GM12878 (cell line): ENCODE results near the gene HIVEP1. TPM values are rescaled to one million over a fixed set of nuclear protein-coding genes. Genes with fewer than 3 reads are reported as not detected.

ENCODE experiments used
- ATAC-seq: fragments of 200-7000 bp; cut with Tn5 transposase; 3 replicates; pipeline ENCODE4 v1.9.1; 2020; ENCODE audit warnings: mild to moderate bottlenecking, moderate library complexity
- BruUV-seq: library from RNA; stranded (reverse); fragments of 400-500 nt; replicated peaks from 2 replicates; lab custom pipeline; 2021; lab: Mats Ljungman, UMichigan
- CTCF ChIA-PET: fragments of 300-600 bp; sonication (Branson Sonifier 250); formaldehyde crosslinking; extraction: SDS; loops from one replicate; lab custom pipeline; 2021; ENCODE audit warnings: inconsistent platforms; lab: Yijun Ruan, JAX
- POLR2A ChIA-PET: fragments of 350-600 bp; formaldehyde crosslinking; extraction: SDS; loops from one replicate; lab custom pipeline; 2021; ENCODE audit warnings: inconsistent platforms; lab: Charles Lee
- RAD21 ChIA-PET: fragments of 300-600 bp; sonication (Branson Sonifier 250); formaldehyde crosslinking; loops from one replicate; lab custom pipeline; 2023; ENCODE audit warnings: antibody characterized with exemption; ENCODE audit not compliant: unreplicated experiment; lab: Charles Lee
- SMC1A ChIA-PET: fragments of 300-600 bp; sonication (Branson Sonifier 250); formaldehyde crosslinking; loops from one replicate; lab custom pipeline; 2023; ENCODE audit not compliant: unreplicated experiment, uncharacterized antibody; lab: Charles Lee
- DNase-seq: peaks from one replicate; pipeline ENCODE4 v3.0.0-alpha.2; 2011; ENCODE audit warnings: low read depth, low spot score
- FAIRE-seq: peaks from 3 replicates; lab custom pipeline; 2011; peaks lifted over from hg19 to GRCh38; lab: Jason Lieb, UNC
- H2AFZ ChIP-seq: 2 replicates; pipeline ENCODE4 v1.6.0; 2011; ENCODE audit warnings: low read depth, low read length, control low read depth; ENCODE audit not compliant: control insufficient read depth
- H3K27ac ChIP-seq: 2 replicates; pipeline ENCODE4 v1.5.1; 2011; ENCODE audit warnings: control low read depth; ENCODE audit not compliant: control insufficient read depth, insufficient read depth
- H3K27me3 ChIP-seq, 2 experiments: replicated peaks in 1 of 2; 2 replicates each; pipeline versions ENCODE4 v1.6.0 to v1.6.1; 2011; ENCODE audit warnings: low read length in 1 of 2; ENCODE audit not compliant: control insufficient read depth in 2 of 2, insufficient read depth in 2 of 2
- H3K36me3 ChIP-seq, 2 experiments: 2 replicates each; pipeline ENCODE4 v1.5.1; 2011; ENCODE audit warnings: low read length in 1 of 2; ENCODE audit not compliant: control insufficient read depth in 2 of 2, insufficient read depth in 2 of 2
- H3K4me1 ChIP-seq: 2 replicates; pipeline ENCODE4 v1.6.1; 2011; ENCODE audit warnings: mild to moderate bottlenecking, low read length, moderate library complexity, mixed read lengths; ENCODE audit not compliant: control insufficient read depth, insufficient read depth
- H3K4me2 ChIP-seq: 2 replicates; pipeline ENCODE4 v1.6.0; 2011; ENCODE audit warnings: control low read depth; ENCODE audit not compliant: control insufficient read depth, insufficient read depth
- H3K4me3 ChIP-seq: fragments of 200-600 bp; sonication (generic); 2 replicates; pipeline ENCODE4 v1.5.1; 2016
- H3K79me2 ChIP-seq: 2 replicates; pipeline ENCODE4 v1.6.0; 2011; ENCODE audit warnings: low read length; ENCODE audit not compliant: control insufficient read depth, insufficient read depth
- H3K9ac ChIP-seq: 2 replicates; pipeline ENCODE4 v1.8.0; 2011; ENCODE audit warnings: low read length, control low read depth, mixed read lengths; ENCODE audit not compliant: control insufficient read depth, insufficient read depth
- H3K9me3 ChIP-seq: replicated peaks from 3 replicates; pipeline ENCODE4 v1.5.1; 2011; ENCODE audit warnings: mild to moderate bottlenecking, low read length; ENCODE audit not compliant: control insufficient read depth, insufficient read depth
- H4K20me1 ChIP-seq: 2 replicates; pipeline ENCODE4 v1.6.0; 2011; ENCODE audit not compliant: control insufficient read depth, insufficient read depth
- CBFB ChIP-seq: IDR thresholded peaks from 2 replicates; pipeline ENCODE4 v1.6.1; 2016; ENCODE audit warnings: antibody characterized with exemption, low read depth
- CHD4 ChIP-seq: fragments of 200-600 bp; sonication (generic); IDR thresholded peaks from 2 replicates; pipeline ENCODE4 v1.6.1; 2016; ENCODE audit warnings: mild to moderate bottlenecking
- DPF2 ChIP-seq: fragments of 450-650 bp; IDR thresholded peaks from 2 replicates; pipeline ENCODE4 v1.6.1; 2017; ENCODE audit warnings: mild to moderate bottlenecking
- EGR1 ChIP-seq, 2 experiments: IDR thresholded peaks; 1 replicate in 1 of 2; 2 replicates in 1 of 2; pipeline ENCODE4 v1.6.1; 2011 to 2012; ENCODE audit warnings: low read depth in 2 of 2, low read length in 2 of 2, borderline replicate concordance in 1 of 2, mild to moderate bottlenecking in 1 of 2, moderate library complexity in 1 of 2
- ELK1 ChIP-seq: IDR thresholded peaks from 2 replicates; pipeline ENCODE4 v1.6.1; 2012; ENCODE audit warnings: low read depth, low read length, improper control_type of control experiment
- HDAC6 ChIP-seq: fragments of 200-600 bp; sonication (generic); IDR thresholded peaks from one replicate; pipeline ENCODE4 v1.8.0; 2017; ENCODE audit warnings: antibody characterized with exemption; ENCODE audit not compliant: unreplicated experiment
- YBX1 ChIP-seq: fragments of 450-650 bp; IDR thresholded peaks from 2 replicates; pipeline ENCODE4 v1.6.1; 2016; ENCODE audit warnings: antibody characterized with exemption
- ZBED1 ChIP-seq: IDR thresholded peaks from 2 replicates; pipeline ENCODE4 v1.6.1; 2016; ENCODE audit warnings: borderline replicate concordance
- ZNF24 ChIP-seq: fragments of 450-650 bp; IDR thresholded peaks from 2 replicates; pipeline ENCODE4 v1.6.1; 2017; ENCODE audit warnings: antibody characterized with exemption, mild to moderate bottlenecking
- WGBS: methylation state at CpG from one replicate; pipeline ENCODE4 v1.1.6; 2016; ENCODE audit warnings: low lambda C conversion rate; ENCODE audit not compliant: insufficient replicate concordance, insufficient coverage; ENCODE audit errors: missing lambda C conversion rate; 5-methylcytosine and 5-hydroxymethylcytosine counted together
- in situ Hi-C: fragments of 300-500 bp; cut with MboI; formaldehyde crosslinking; loops from 9 replicates; pipeline ENCODE4 v1.14.3; 2018; ENCODE audit warnings: mixed read lengths
- intact Hi-C: fragments of 100-400 bp; cut with micrococcal nuclease; formaldehyde crosslinking; loops from one replicate; pipeline ENCODE4 v1.14.2; 2022; ENCODE audit not compliant: unreplicated experiment
- polyA plus RNA-seq, 11 experiments: library from polyadenylated mRNA; depleted of rRNA in 4 of 11; unstranded in 6 of 11; stranded (reverse) in 5 of 11; fragments of >200 nt; fragmentation: Nextera tagmentation in 4 of 11; fragmentation: Illumina TruSeq in 1 of 11; extraction: Ambion mirVana in 4 of 11; extraction: Trizol in 1 of 11; gene quantifications; 1 replicate in 1 of 11; 2 replicates in 10 of 11; pipeline versions ENCODE4 v1.2.1 to v1.2.3, GENCODE V29; 2011 to 2016; ENCODE audit warnings: inconsistent platforms in 2 of 11, missing spikeins in 2 of 11, low read depth in 1 of 11
- total RNA-seq, 4 experiments: library from RNA; depleted of rRNA in 3 of 4; stranded (reverse); fragments of >200 nt in 3 of 4; fragmentation: Illumina TruSeq in 1 of 4; extraction: Trizol in 1 of 4; gene quantifications; 2 replicates each; pipeline versions ENCODE4 v1.2.1 to v1.2.3, GENCODE V29; 2013 to 2021
- TF ChIP-seq, protein P1 (sequence below): fragments of 450-650 bp; IDR thresholded peaks from 2 replicates; pipeline ENCODE4 v1.6.1; 2017; ENCODE audit warnings: mild to moderate bottlenecking, moderate library complexity

HIVEP1 gene
- total and polyA plus RNA-seq, 10 of the 15 experiments (the other 5 are each of a cell fraction or from before 2014, with no cell fraction given), result 4.3 to 37.5 (median 21.6) TPM

- H3K4me1 ChIP-seq, result no peaks in the 10 kb centered on the region
- no peaks in the 10 kb centered on the region for H3K36me3 ChIP-seq
- in situ Hi-C loops (no loop called here), intact Hi-C loops (no loop called here)
- RAD21 ChIA-PET, result no interaction called here
- no peak overlapping the region for H3K9ac ChIP-seq
- no peak for FAIRE-seq
- H3K4me2 ChIP-seq, result no peak overlapping the region
- POLR2A ChIA-PET, result no interaction called here
- no peaks in the 10 kb centered on the region; the same call in 2 of the 3 replicates for H3K9me3 ChIP-seq
- H4K20me1 ChIP-seq, result no peaks in the 10 kb centered on the region
- H2AFZ ChIP-seq, result no peak overlapping the region
- no peaks in the 10 kb centered on the region for H3K27me3 ChIP-seq
- CTCF ChIA-PET, result no interaction called here
- SMC1A ChIA-PET, result interaction anchor here (0.6 to 1.3 kb wide), 2 partner anchors 301 to 302 kb away, joined by 3 read pairs; no protein-coding TSS in a partner anchor
- no peaks in the 10 kb centered on the region for H3K79me2 ChIP-seq
- no peak for DNase-seq
- H3K4me3 ChIP-seq, result no peak overlapping the region
- TF ChIP-seq YBX1 (no peak), EGR1 (IDR thresholded peaks at IDR 0.05; ENCODE audit: borderline replicate concordance in 1 of 2, low read depth in 2 of 2, low read length in 2 of 2) (no peak), ZNF24 (no peak), ZBED1 (no peak), ELK1 (no peak), CBFB (no peak), DPF2 (no peak), CHD4 (no peak), HDAC6 (no peak)
- TF ChIP-seq, protein P1, sequence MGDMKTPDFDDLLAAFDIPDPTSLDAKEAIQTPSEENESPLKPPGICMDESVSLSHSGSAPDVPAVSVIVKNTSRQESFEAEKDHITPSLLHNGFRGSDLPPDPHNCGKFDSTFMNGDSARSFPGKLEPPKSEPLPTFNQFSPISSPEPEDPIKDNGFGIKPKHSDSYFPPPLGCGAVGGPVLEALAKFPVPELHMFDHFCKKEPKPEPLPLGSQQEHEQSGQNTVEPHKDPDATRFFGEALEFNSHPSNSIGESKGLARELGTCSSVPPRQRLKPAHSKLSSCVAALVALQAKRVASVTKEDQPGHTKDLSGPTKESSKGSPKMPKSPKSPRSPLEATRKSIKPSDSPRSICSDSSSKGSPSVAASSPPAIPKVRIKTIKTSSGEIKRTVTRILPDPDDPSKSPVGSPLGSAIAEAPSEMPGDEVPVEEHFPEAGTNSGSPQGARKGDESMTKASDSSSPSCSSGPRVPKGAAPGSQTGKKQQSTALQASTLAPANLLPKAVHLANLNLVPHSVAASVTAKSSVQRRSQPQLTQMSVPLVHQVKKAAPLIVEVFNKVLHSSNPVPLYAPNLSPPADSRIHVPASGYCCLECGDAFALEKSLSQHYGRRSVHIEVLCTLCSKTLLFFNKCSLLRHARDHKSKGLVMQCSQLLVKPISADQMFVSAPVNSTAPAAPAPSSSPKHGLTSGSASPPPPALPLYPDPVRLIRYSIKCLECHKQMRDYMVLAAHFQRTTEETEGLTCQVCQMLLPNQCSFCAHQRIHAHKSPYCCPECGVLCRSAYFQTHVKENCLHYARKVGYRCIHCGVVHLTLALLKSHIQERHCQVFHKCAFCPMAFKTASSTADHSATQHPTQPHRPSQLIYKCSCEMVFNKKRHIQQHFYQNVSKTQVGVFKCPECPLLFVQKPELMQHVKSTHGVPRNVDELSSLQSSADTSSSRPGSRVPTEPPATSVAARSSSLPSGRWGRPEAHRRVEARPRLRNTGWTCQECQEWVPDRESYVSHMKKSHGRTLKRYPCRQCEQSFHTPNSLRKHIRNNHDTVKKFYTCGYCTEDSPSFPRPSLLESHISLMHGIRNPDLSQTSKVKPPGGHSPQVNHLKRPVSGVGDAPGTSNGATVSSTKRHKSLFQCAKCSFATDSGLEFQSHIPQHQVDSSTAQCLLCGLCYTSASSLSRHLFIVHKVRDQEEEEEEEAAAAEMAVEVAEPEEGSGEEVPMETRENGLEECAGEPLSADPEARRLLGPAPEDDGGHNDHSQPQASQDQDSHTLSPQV, result no peak
- BruUV-seq, result no TSS peak
- WGBS, result 88% methylated on average over 4 of the region's 4 CpGs
- ATAC-seq, result no peak
- H3K27ac ChIP-seq, result no peak overlapping the region
These were observed 169.4 kb downstream of the HIVEP1 start for GRCh38 chr6:12181481-12181880.
